Naive B cell (primary cell): ENCODE results near the gene CASP8AP2. TPM values are rescaled to one million over a fixed set of nuclear protein-coding genes. Genes with fewer than 3 reads are reported as not detected.
"Not testable (repeated sequence)": the region's sequence is repeated elsewhere in the genome, so short reads cannot be mapped to it uniquely, and the experiment has no call there.

ENCODE experiments used
- ATAC-seq, 2 donors: fragments of 150-1000 bp; cut with Tn5 transposase; 2 replicates each; pipeline ENCODE4 v1.10.0; 2021; ENCODE audit warnings: low read depth in 2 of 2, mild to moderate bottlenecking in 2 of 2, moderate library complexity in 2 of 2
- DNase-seq: peaks from one replicate; pipeline ENCODE4 v3.0.0; 2022
- H3K27ac Mint-ChIP-seq, 6 donors: one replicate each; pipeline ENCODE4 v1.8.0; 2020 to 2022; ENCODE audit warnings: mild to moderate bottlenecking in 6 of 6, mixed read lengths in 6 of 6, moderate library complexity in 5 of 6, inconsistent platforms in 2 of 6
- H3K27me3 Mint-ChIP-seq, 3 donors: one replicate each; pipeline ENCODE4 v1.8.0; 2021 to 2022; ENCODE audit warnings: mixed read lengths in 3 of 3, mild to moderate bottlenecking in 1 of 3
- H3K36me3 Mint-ChIP-seq, 2 donors: one replicate each; pipeline ENCODE4 v1.8.0; 2020 to 2022; ENCODE audit warnings: mixed read lengths in 2 of 2, inconsistent platforms in 1 of 2, mild to moderate bottlenecking in 1 of 2
- H3K4me1 Mint-ChIP-seq, 3 donors: one replicate each; pipeline ENCODE4 v1.8.0; 2020 to 2022; ENCODE audit warnings: mixed read lengths in 3 of 3, inconsistent platforms in 1 of 3, mild to moderate bottlenecking in 1 of 3, moderate library complexity in 1 of 3
- H3K4me3 Mint-ChIP-seq, 8 donors: one replicate each; pipeline ENCODE4 v1.8.0; 2020 to 2022; ENCODE audit warnings: mild to moderate bottlenecking in 8 of 8, mixed read lengths in 8 of 8, moderate library complexity in 8 of 8, inconsistent platforms in 2 of 8
- H3K9me3 Mint-ChIP-seq, 7 donors: one replicate each; pipeline ENCODE4 v1.8.0; 2020 to 2022; ENCODE audit warnings: mixed read lengths in 7 of 7, mild to moderate bottlenecking in 5 of 7, inconsistent platforms in 2 of 7, moderate library complexity in 1 of 7
- polyA plus RNA-seq, 6 donors: library from polyadenylated mRNA; unstranded; fragments of 300-500 nt; fragmentation: Illumina TruSeq; gene quantifications; one replicate each; pipeline ENCODE4 v1.2.3, GENCODE V29; 2021; ENCODE audit warnings: low read depth in 6 of 6

CASP8AP2 gene
- polyA plus RNA-seq, 6 donors from 2014 or later: 19.9 to 45.5 (median 33.2) TPM

DNA sequence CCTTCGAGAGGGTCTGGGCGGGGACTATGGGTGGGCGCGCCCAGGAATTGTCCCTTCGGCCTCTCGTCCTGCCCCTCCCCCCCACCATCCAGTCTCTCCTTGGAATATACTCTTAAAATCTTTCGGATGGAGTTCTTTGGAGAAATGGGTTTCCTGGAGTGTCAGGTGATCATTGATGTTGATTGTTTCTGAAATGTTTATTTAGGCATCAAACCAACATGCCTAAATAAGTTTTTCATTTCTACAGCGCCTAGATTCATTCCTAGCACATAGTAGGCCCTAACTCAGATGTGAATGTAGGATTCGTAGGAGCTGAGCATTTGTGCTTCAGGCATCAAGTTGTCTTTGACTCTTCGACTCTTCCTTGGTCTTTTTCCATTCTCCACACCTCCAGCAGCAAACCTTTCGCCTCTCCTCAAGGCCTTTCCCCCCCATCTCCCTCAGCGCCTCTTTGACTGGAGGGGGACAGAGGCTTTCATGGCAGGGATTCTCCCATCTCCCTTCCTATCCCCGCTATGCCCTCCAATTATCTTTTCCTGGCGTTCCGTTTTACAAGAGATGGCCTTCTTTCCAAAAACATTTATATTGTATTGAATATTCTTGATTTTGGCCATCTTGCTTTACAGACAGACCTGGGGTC, 610 bp downstream of the CASP8AP2 start:
- no peaks in the 10 kb centered on the region for H3K27me3 Mint-ChIP-seq
- peak overlapping the region; percentile 97 to 99 (median 98) for H3K4me3 Mint-ChIP-seq
- DNase-seq: no peak
- peaks cover 24 to 53% (median 29%) of the 10 kb centered on the region in 3 donors for H3K4me1 Mint-ChIP-seq
- peaks cover 0 to 6% of the 10 kb centered on the region in 2 donors for H3K36me3 Mint-ChIP-seq
- ATAC-seq: no peak
- no peaks in the 10 kb centered on the region for H3K9me3 Mint-ChIP-seq
- peak overlapping the region in 5 of 6 donors; percentile 23 to 93 (median 87) for H3K27ac Mint-ChIP-seq

DNA sequence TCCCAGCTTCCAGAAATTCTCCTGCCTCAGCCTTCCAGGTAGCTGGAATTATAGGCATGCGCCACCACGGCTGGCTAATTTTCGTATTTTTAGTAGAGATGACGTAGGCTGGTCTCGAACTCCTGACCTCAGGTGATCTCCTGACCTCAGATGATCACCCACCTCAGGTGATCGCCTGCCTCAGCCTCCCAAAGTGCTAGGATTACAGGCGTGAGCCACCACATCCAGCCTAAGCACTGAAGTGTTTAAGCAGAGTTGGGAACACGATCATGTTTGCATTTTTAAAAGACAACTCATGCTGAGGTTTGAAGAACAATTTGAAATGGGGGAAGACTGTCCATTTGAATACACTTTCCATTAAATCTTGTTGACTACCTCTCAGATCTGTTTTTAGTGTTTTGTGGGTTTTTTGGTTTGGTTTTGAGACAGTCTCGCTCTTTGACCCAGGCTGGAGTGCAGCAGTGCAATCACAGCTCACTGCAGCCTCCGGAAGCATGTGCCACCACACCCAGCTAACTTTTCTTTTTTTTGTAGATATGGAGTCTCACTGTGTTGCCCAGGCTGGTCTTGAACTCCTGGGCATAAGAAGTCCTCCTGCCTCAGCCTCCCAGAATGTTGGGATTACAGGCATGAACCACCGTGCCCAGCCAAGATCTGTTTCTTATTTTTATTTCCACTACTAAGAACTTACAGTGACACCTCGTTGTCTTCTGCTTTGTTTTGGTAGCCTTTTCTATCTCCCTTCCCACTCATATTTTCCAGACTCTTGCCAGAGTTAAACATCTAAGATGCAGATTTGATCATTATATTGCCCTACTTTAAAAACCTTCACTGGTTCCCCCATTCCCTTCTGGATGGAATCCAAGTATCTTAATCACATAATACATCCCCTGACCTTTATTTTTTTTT, 5.5 kb downstream of the CASP8AP2 start:
- H3K27me3 Mint-ChIP-seq: no peaks in the 10 kb centered on the region
- H3K4me1 Mint-ChIP-seq: peaks cover 39 to 80% (median 49%) of the 10 kb centered on the region in 3 donors
- H3K36me3 Mint-ChIP-seq: peaks cover 4 to 6% of the 10 kb centered on the region in 2 donors
- peak overlapping the region; percentile 62 to 86 (median 76) for H3K4me3 Mint-ChIP-seq
- H3K27ac Mint-ChIP-seq: peak overlapping the region; percentile 80 to 95 (median 89)
- DNase-seq (peak; percentile 37), ATAC-seq (peak; percentile 77)
- H3K9me3 Mint-ChIP-seq: no peaks in the 10 kb centered on the region

DNA sequence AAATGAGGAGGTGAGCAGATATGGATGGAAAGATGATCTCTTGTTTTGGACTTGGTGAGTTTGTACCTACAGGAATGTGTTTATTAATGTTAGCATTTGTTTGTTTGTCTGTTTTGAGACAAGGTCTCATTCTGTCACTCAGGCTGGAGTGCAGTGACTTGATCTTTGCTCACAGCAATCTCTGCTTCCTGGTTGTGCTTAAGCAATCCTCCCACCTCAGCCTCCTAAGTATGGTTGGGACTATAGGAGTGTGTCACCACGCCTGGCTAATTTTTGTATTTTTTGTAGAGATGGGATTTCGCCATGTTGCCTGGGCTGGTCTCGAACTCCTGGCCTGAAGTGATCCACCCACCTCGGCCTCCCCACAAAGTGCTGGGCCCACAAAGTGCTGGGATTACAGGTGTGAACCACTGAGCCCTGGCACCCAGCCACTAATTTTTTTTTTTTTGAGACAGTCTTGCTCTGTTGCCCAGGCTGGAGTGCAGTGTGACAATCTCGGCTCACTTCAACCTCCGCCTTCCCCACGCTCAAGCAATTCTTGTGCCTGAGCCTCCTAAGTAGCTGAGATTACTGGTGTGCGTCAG, 7.1 kb downstream of the CASP8AP2 start:
- Mint-ChIP-seq H3K4me1 (peaks cover 29 to 70% (median 38%) of the 10 kb centered on the region in 3 donors), H3K9me3 (no peaks in the 10 kb centered on the region), H3K27me3 (no peaks in the 10 kb centered on the region), H3K36me3 (peaks cover 4 to 6% of the 10 kb centered on the region in 2 donors), H3K4me3 (peak overlapping the region in 6 of 8 donors; percentile 12 to 72 (median 40)), H3K27ac (peak overlapping the region in 4 of 6 donors; percentile 37 to 91 (median 65))
- no peak for DNase-seq
- peak; percentile 50 to 56 for ATAC-seq

DNA sequence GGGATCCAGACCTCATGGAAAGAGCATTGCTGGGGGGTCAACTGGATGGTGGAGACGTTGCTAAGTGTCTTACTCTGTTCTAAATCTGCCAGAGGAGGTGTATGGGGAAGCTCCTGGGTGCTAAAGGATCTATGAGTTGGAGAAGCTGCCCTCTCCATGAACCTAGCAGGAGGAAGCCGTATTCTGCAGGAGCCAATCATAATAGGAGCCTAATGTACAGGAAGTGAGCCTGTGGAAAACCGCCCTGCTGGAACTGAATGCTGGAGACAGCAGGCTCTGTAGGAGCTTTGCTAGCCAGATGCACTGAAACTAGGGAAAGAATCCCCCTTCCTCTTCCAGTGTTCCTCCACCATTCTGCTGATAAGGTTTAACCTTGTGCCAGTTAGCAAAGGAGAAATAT, 10.9 kb downstream of the CASP8AP2 start:
- H3K36me3 Mint-ChIP-seq: peaks cover 0 to 4% of the 10 kb centered on the region in 2 donors

DNA sequence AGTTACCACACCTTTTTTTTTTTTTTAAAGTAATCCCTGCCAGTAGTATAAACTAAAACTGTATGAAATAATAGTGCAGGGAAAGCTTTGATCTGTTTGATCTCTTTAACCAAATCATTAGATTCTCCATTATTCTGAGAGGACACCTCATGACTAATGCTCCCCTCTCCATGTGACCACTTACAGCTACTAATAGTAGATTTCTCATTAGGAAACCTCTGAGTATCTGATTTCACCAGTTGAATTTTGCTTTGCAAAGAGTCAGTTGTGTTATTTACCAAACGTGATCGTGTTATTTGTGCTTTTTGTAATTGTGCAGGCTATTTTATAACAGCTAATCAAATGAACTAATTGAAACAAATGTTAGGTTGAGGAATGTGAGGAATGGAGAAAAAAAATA, 12.5 kb downstream of the CASP8AP2 start:
- Mint-ChIP-seq H3K36me3 (peaks cover 0 to 4% of the 10 kb centered on the region in 2 donors), H3K27ac (peak overlapping the region in 1 of 6 donors; percentile 5)

More for the DNA sequence above, 10.9 kb downstream of the CASP8AP2 start:
- peak overlapping the region in 1 of 6 donors; percentile 73 for H3K27ac Mint-ChIP-seq
- H3K4me3 Mint-ChIP-seq: no peak overlapping the region
- ATAC-seq: no peak
- no peak for DNase-seq
- peaks cover 29 to 48% (median 46%) of the 10 kb centered on the region in 3 donors for H3K4me1 Mint-ChIP-seq
- no peaks in the 10 kb centered on the region for H3K27me3 Mint-ChIP-seq
- H3K9me3 Mint-ChIP-seq: no peaks in the 10 kb centered on the region

DNA sequence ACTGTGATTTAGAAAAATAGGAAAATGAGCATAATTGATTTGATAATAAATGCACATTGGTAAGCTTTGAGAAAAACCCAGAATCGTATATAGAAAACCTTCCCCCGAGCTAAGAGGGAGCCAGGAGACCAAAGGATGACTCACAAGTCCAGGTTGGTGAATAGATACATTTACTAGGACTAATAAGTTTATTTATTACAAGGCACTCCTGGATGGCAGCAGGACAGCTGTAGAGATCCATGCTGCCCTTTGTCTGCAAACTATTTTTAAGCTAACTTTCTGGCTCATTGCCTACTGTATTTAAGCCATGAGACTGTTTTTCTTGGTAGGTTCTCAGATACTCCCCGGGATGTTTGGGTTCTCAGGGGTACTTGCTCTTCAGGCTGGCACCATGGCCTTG, 13.4 kb downstream of the CASP8AP2 start:
- H3K27ac Mint-ChIP-seq: peak overlapping the region in 3 of 6 donors; percentile 6 to 59 (median 16)
- DNase-seq: no peak
- ATAC-seq: no peak
- H3K36me3 Mint-ChIP-seq: peaks cover 0 to 7% of the 10 kb centered on the region in 2 donors
- no peaks in the 10 kb centered on the region for H3K27me3 Mint-ChIP-seq
- no peak overlapping the region for H3K4me3 Mint-ChIP-seq
- peaks cover 18 to 29% (median 23%) of the 10 kb centered on the region in 3 donors for H3K4me1 Mint-ChIP-seq
- H3K9me3 Mint-ChIP-seq: no peaks in the 10 kb centered on the region

More for the DNA sequence above, 12.5 kb downstream of the CASP8AP2 start:
- Mint-ChIP-seq H3K4me3 (no peak overlapping the region), H3K27me3 (no peaks in the 10 kb centered on the region), H3K9me3 (no peaks in the 10 kb centered on the region), H3K4me1 (peaks cover 18 to 31% (median 30%) of the 10 kb centered on the region in 3 donors)
- ATAC-seq (no peak), DNase-seq (no peak)

DNA sequence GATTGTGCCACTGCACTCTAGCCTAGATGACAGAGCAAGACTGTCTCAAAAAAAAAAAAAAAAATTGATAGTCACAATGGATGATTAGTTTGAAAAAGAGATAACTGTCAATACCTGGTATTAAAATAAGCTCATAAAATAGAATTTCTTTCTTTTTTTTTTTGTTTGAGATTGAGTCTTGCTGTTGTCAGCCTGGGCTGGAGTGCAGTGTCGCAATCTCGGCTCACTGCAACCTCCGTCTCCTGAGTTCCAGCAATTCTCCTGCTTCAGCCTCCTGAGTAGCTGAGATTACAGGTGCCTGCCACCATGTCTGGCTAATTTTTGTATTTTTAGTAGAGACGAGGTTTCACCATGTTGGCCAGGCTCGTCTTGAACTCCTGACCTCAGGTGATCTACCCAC, 17.8 kb downstream of the CASP8AP2 start:
- H3K4me1 Mint-ChIP-seq: peaks cover 13 to 18% (median 13%) of the 10 kb centered on the region in 3 donors
- H3K27me3 Mint-ChIP-seq, DNase-seq, H3K9me3 Mint-ChIP-seq, ATAC-seq, H3K27ac Mint-ChIP-seq, H3K36me3 Mint-ChIP-seq, H3K4me3 Mint-ChIP-seq: not testable (repeated sequence)

DNA sequence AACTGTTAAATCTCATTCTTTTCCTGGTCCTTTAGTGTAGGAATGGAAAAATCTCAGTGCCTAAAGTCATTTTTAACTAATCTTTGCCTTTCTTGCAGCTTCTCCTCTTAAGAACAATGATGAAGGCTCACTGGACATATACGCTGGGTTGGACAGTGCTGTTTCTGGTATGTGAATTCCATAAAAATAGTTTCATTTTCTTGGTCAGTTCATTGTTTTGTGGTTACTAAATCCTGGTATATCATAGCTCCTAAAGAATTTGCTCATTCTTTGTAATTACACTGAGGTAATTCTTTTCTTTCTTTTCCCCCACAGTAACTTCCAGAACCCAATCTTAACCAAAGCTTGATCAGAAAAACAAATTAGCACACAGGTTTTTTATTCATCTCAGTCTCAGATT, 23.4 kb downstream of the CASP8AP2 start:
- peaks cover 0 to 13% of the 10 kb centered on the region in 2 donors for H3K36me3 Mint-ChIP-seq
- H3K27me3 Mint-ChIP-seq: no peaks in the 10 kb centered on the region
- no peak overlapping the region for H3K27ac Mint-ChIP-seq
- no peaks in the 10 kb centered on the region for H3K9me3 Mint-ChIP-seq
- H3K4me1 Mint-ChIP-seq: peaks cover 3 to 6% (median 3%) of the 10 kb centered on the region in 3 donors
- H3K4me3 Mint-ChIP-seq: no peak overlapping the region
- no peak for DNase-seq
- ATAC-seq: no peak

DNA sequence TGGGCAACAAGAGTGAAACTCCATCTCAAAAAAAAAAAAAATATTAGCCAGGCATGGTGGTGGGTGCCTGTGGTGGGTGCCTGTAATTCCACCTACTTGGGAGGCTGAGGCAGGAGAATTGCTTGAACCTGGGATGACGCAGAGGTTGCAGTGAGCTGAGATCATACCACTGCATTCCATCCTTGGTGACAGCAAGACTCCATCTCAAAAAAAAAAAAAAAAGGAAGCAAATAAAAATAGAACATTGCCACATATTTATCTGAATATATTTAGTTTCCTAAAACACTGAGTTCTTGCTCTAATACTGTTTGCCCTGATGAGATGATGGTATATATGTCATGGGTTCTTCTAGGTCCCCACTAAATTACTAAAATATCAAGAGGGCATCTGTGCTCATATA, 28.4 kb downstream of the CASP8AP2 start:
- peaks cover 0 to 4% (median 0%) of the 10 kb centered on the region in 7 donors for H3K9me3 Mint-ChIP-seq
- ATAC-seq (no peak), DNase-seq (no peak)
- no peak overlapping the region for H3K27ac Mint-ChIP-seq
- no peak overlapping the region for H3K4me3 Mint-ChIP-seq
- peaks cover 20 to 28% of the 10 kb centered on the region in 2 donors for H3K36me3 Mint-ChIP-seq
- peaks cover 10 to 17% (median 12%) of the 10 kb centered on the region in 3 donors for H3K4me1 Mint-ChIP-seq
- no peaks in the 10 kb centered on the region for H3K27me3 Mint-ChIP-seq

DNA sequence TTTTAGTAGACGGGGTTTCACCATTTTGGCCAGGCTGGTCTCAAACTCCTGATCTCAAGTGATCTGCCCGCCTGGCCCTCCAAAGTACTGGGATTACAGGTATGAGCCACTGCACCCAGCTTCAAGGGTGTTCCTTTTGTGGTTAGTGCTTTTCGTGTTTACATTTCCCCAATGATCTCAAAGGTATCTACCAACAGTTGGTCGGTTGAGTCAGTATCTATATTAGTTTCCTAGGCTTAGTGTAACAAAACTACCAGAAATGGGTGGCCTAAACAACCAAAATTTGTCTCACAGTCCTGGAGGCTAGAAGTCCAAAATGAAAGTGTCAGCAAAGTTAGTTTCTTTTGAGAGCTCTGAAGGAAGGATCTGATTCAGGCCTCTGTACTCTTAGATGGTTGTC, 30.1 kb downstream of the CASP8AP2 start:
- peaks cover 23 to 27% of the 10 kb centered on the region in 2 donors for H3K36me3 Mint-ChIP-seq

DNA sequence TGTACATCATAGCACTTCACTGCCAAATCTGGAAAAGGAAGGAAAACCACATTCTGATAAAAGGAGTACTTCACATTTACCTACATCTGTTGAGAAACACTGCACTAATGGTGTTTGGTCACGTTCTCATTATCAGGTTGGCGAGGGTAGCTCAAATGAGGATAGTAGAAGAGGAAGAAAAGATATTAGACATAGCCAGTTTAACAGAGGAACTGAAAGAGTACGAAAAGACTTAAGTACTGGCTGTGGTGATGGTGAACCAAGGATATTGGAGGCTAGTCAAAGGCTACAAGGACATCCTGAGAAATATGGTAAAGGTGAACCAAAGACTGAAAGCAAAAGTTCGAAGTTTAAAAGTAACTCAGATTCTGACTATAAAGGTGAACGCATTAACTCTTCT, 32.6 kb downstream of the CASP8AP2 start:
- Mint-ChIP-seq H3K36me3 (peaks cover 26 to 34% of the 10 kb centered on the region in 2 donors), H3K4me1 (peaks cover 11 to 21% (median 12%) of the 10 kb centered on the region in 3 donors), H3K9me3 (peaks cover 0 to 4% (median 0%) of the 10 kb centered on the region in 7 donors), H3K27ac (peak overlapping the region in 5 of 6 donors; percentile 1 to 78 (median 34)), H3K4me3 (peak overlapping the region in 4 of 8 donors; percentile 5 to 65 (median 11)), H3K27me3 (no peaks in the 10 kb centered on the region)
- DNase-seq (no peak), ATAC-seq (peak; percentile 39 to 41)

More for the DNA sequence above, 30.1 kb downstream of the CASP8AP2 start:
- no peak overlapping the region for H3K27ac Mint-ChIP-seq
- H3K27me3 Mint-ChIP-seq: no peaks in the 10 kb centered on the region
- no peak for DNase-seq
- H3K9me3 Mint-ChIP-seq: peaks cover 0 to 4% (median 0%) of the 10 kb centered on the region in 7 donors
- ATAC-seq: no peak
- H3K4me3 Mint-ChIP-seq: no peak overlapping the region
- H3K4me1 Mint-ChIP-seq: peaks cover 11 to 21% (median 12%) of the 10 kb centered on the region in 3 donors

DNA sequence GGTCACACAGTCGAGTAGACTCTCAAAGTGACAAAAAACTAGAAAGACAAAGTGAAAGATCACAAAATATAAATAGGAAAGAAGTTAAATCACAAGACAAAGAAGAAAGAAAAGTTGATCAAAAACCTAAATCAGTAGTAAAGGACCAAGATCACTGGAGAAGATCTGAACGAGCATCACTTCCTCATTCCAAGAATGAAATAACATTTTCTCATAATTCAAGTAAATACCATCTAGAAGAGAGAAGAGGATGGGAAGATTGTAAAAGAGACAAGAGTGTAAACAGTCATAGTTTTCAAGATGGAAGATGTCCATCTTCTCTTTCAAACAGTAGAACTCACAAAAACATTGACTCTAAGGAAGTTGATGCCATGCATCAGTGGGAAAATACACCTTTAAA, 33.0 kb downstream of the CASP8AP2 start:
- ATAC-seq (peak in 1 of 2 donors; percentile 30), DNase-seq (no peak)
- Mint-ChIP-seq H3K4me1 (peaks cover 11 to 21% (median 12%) of the 10 kb centered on the region in 3 donors), H3K27ac (peak overlapping the region; percentile 1 to 78 (median 46)), H3K27me3 (no peaks in the 10 kb centered on the region), H3K4me3 (peak overlapping the region in 6 of 8 donors; percentile 1 to 65 (median 8)), H3K36me3 (peaks cover 26 to 34% of the 10 kb centered on the region in 2 donors), H3K9me3 (peaks cover 0 to 4% (median 0%) of the 10 kb centered on the region in 7 donors)
